ENCODE data around the gene SHFL.

DNA sequence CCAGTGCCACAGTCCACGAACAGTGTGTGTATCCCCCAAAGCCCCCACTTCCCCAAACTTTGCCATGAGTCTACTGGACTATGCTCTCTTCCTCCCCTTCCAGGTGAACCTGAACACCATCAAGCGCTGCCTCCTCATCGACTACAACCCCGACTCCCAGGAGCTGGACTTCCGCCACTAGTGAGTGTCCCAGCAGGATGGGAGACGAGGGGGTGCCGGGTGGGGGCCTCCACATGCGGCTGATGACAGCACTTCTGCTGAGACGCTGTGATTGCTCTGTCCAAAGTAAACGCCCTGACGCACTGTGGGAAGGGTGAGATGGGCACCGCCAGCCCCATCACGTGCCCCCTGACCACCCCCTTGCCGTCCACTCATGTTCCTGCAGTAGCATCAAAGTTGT, 23.4 kb downstream of the SHFL start:
- TF ChIP-seq, protein P1, sequence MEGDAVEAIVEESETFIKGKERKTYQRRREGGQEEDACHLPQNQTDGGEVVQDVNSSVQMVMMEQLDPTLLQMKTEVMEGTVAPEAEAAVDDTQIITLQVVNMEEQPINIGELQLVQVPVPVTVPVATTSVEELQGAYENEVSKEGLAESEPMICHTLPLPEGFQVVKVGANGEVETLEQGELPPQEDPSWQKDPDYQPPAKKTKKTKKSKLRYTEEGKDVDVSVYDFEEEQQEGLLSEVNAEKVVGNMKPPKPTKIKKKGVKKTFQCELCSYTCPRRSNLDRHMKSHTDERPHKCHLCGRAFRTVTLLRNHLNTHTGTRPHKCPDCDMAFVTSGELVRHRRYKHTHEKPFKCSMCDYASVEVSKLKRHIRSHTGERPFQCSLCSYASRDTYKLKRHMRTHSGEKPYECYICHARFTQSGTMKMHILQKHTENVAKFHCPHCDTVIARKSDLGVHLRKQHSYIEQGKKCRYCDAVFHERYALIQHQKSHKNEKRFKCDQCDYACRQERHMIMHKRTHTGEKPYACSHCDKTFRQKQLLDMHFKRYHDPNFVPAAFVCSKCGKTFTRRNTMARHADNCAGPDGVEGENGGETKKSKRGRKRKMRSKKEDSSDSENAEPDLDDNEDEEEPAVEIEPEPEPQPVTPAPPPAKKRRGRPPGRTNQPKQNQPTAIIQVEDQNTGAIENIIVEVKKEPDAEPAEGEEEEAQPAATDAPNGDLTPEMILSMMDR (conservative IDR thresholded peaks at IDR 0.05; ENCODE audit: low read depth, low read length): no peak
- no peak for TF ChIP-seq EZH2 (IDR thresholded peaks at IDR 0.05; ENCODE audit: low read length, unreplicated experiment)
- TF ChIP-seq EZH2phosphoT487 (IDR thresholded peaks at IDR 0.05; ENCODE audit: borderline replicate concordance, low read length): no peak
